ENCODE measurements around the gene RAB38.

- TF ChIP-seq EZH2 (IDR thresholded peaks at IDR 0.05; ENCODE audit: borderline replicate concordance, control insufficient read depth, low read depth, low read length): no peak
- TF ChIP-seq RFX5 (IDR thresholded peaks at IDR 0.05; ENCODE audit: low read depth, low read length): no peak
- no peak for TF ChIP-seq POLR2AphosphoS5 (IDR thresholded peaks at IDR 0.05; ENCODE audit: low read length)
- no peak for TF ChIP-seq MAX (IDR thresholded peaks at IDR 0.05; ENCODE audit: low read depth, low read length)
Measured at GRCh38 chr11:88171982-88172381, 3.3 kb downstream of the RAB38 start.
